Measurements from ENCODE around the gene HGS.
A peak's percentile ranks its signal among the peaks of the same experiment; 100 is the strongest.
"Not testable (repeated sequence)": the region's sequence is repeated elsewhere in the genome, so short reads cannot be mapped to it uniquely, and the experiment has no call there.

The HGS gene

GRCh38 chr17:81675515-81676221, 8.1 kb upstream of the HGS start:
- H3K9ac ChIP-seq (ENCODE audit: low read length); H3K27me3 ChIP-seq (replicated peaks; ENCODE audit: control insufficient read depth, insufficient read depth, low read length); H3K9me3 ChIP-seq (ENCODE audit: control insufficient read depth, low read length); H3K4me1 ChIP-seq (ENCODE audit: control insufficient read depth, insufficient read depth, low read length); H3K4me3 ChIP-seq (ENCODE audit: low read length): not testable (repeated sequence)
- H3K36me3 ChIP-seq (ENCODE audit: control insufficient read depth, insufficient read depth, low read length, severe bottlenecking), result peaks cover 35% of the 10 kb centered on the region
- peak; percentile 38 for DNase-seq (ENCODE audit: low read depth)

GRCh38 chr17:81676906-81677305, 6.9 kb upstream of the HGS start:
- no peaks in the 10 kb centered on the region for H3K9me3 ChIP-seq (ENCODE audit: control insufficient read depth, low read length)
- no peaks in the 10 kb centered on the region for H3K27me3 ChIP-seq (replicated peaks; ENCODE audit: control insufficient read depth, insufficient read depth, low read length)
- peaks cover 12% of the 10 kb centered on the region for H3K4me1 ChIP-seq (ENCODE audit: control insufficient read depth, insufficient read depth, low read length)
- no peak for DNase-seq (ENCODE audit: low read depth)
- H3K36me3 ChIP-seq (ENCODE audit: control insufficient read depth, insufficient read depth, low read length, severe bottlenecking), result peaks cover 24% of the 10 kb centered on the region
- H3K4me3 ChIP-seq (ENCODE audit: low read length), result no peak overlapping the region
- H3K9ac ChIP-seq (ENCODE audit: low read length), result no peak overlapping the region

GRCh38 chr17:81680150-81680549, 3.7 kb upstream of the HGS start:
- no peak for DNase-seq (ENCODE audit: low read depth)
- Histone ChIP-seq H3K36me3 (ENCODE audit: control insufficient read depth, insufficient read depth, low read length, severe bottlenecking) (no peaks in the 10 kb centered on the region), H3K9me3 (ENCODE audit: control insufficient read depth, low read length) (no peaks in the 10 kb centered on the region), H3K9ac (ENCODE audit: low read length) (peak overlapping the region; percentile 36), H3K4me3 (ENCODE audit: low read length) (no peak overlapping the region), H3K4me1 (ENCODE audit: control insufficient read depth, insufficient read depth, low read length) (peaks cover 31% of the 10 kb centered on the region), H3K27me3 (replicated peaks; ENCODE audit: control insufficient read depth, insufficient read depth, low read length) (no peaks in the 10 kb centered on the region)

- DNase-seq (ENCODE audit: low read depth), result no peak
- no peaks in the 10 kb centered on the region for H3K27me3 ChIP-seq (replicated peaks; ENCODE audit: control insufficient read depth, insufficient read depth, low read length)
Observed at GRCh38 chr17:81681672-81682071, 2.1 kb upstream of the HGS start.

GRCh38 chr17:81682565-81683207, 1.1 kb upstream of the HGS start:
- Histone ChIP-seq H3K4me1 (ENCODE audit: control insufficient read depth, insufficient read depth, low read length) (peaks cover 27% of the 10 kb centered on the region), H3K4me3 (ENCODE audit: low read length) (peak overlapping the region; percentile 89), H3K9me3 (ENCODE audit: control insufficient read depth, low read length) (no peaks in the 10 kb centered on the region), H3K36me3 (ENCODE audit: control insufficient read depth, insufficient read depth, low read length, severe bottlenecking) (peaks cover 20% of the 10 kb centered on the region), H3K9ac (ENCODE audit: low read length) (peak overlapping the region; percentile 96), H3K27me3 (replicated peaks; ENCODE audit: control insufficient read depth, insufficient read depth, low read length) (no peaks in the 10 kb centered on the region)
- peak; percentile 51 for DNase-seq (ENCODE audit: low read depth)

More at GRCh38 chr17:81681672-81682071, 2.1 kb upstream of the HGS start:
- peaks cover 33% of the 10 kb centered on the region for H3K4me1 ChIP-seq (ENCODE audit: control insufficient read depth, insufficient read depth, low read length)
- no peak overlapping the region for H3K4me3 ChIP-seq (ENCODE audit: low read length)
- no peaks in the 10 kb centered on the region for H3K9me3 ChIP-seq (ENCODE audit: control insufficient read depth, low read length)
- peaks cover 10% of the 10 kb centered on the region for H3K36me3 ChIP-seq (ENCODE audit: control insufficient read depth, insufficient read depth, low read length, severe bottlenecking)
- H3K9ac ChIP-seq (ENCODE audit: low read length), result no peak overlapping the region

GRCh38 chr17:81683208-81683583, 615 bp upstream of the HGS start:
- Histone ChIP-seq H3K4me3 (ENCODE audit: low read length) (peak overlapping the region; percentile 89), H3K9me3 (ENCODE audit: control insufficient read depth, low read length) (no peaks in the 10 kb centered on the region), H3K27me3 (replicated peaks; ENCODE audit: control insufficient read depth, insufficient read depth, low read length) (no peaks in the 10 kb centered on the region), H3K9ac (ENCODE audit: low read length) (peak overlapping the region; percentile 96), H3K36me3 (ENCODE audit: control insufficient read depth, insufficient read depth, low read length, severe bottlenecking) (peaks cover 26% of the 10 kb centered on the region), H3K4me1 (ENCODE audit: control insufficient read depth, insufficient read depth, low read length) (peaks cover 27% of the 10 kb centered on the region)
- DNase-seq (ENCODE audit: low read depth), result no peak

- Histone ChIP-seq H3K9ac (ENCODE audit: low read length) (peak overlapping the region; percentile 90), H3K27me3 (replicated peaks; ENCODE audit: control insufficient read depth, insufficient read depth, low read length) (no peaks in the 10 kb centered on the region), H3K4me1 (ENCODE audit: control insufficient read depth, insufficient read depth, low read length) (peaks cover 27% of the 10 kb centered on the region), H3K9me3 (ENCODE audit: control insufficient read depth, low read length) (no peaks in the 10 kb centered on the region), H3K4me3 (ENCODE audit: low read length) (peak overlapping the region; percentile 89), H3K36me3 (ENCODE audit: control insufficient read depth, insufficient read depth, low read length, severe bottlenecking) (peaks cover 38% of the 10 kb centered on the region)
- DNase-seq (ENCODE audit: low read depth), result peak; percentile 87
Observed at GRCh38 chr17:81684442-81684911, 666 bp downstream of the HGS start.

GRCh38 chr17:81685108-81685507, 1.3 kb downstream of the HGS start:
- Histone ChIP-seq H3K9ac (ENCODE audit: low read length) (peak overlapping the region; percentile 90), H3K27me3 (replicated peaks; ENCODE audit: control insufficient read depth, insufficient read depth, low read length) (no peaks in the 10 kb centered on the region), H3K4me3 (ENCODE audit: low read length) (peak overlapping the region; percentile 89), H3K36me3 (ENCODE audit: control insufficient read depth, insufficient read depth, low read length, severe bottlenecking) (peaks cover 45% of the 10 kb centered on the region), H3K9me3 (ENCODE audit: control insufficient read depth, low read length) (no peaks in the 10 kb centered on the region), H3K4me1 (ENCODE audit: control insufficient read depth, insufficient read depth, low read length) (peaks cover 27% of the 10 kb centered on the region)
- peak; percentile 64 for DNase-seq (ENCODE audit: low read depth)

- Histone ChIP-seq H3K9ac (ENCODE audit: low read length) (no peak overlapping the region), H3K4me1 (ENCODE audit: control insufficient read depth, insufficient read depth, low read length) (peaks cover 27% of the 10 kb centered on the region), H3K36me3 (ENCODE audit: control insufficient read depth, insufficient read depth, low read length, severe bottlenecking) (peaks cover 60% of the 10 kb centered on the region)
Observed at GRCh38 chr17:81686614-81687013, 2.8 kb downstream of the HGS start.

GRCh38 chr17:81687770-81688541, 4.1 kb downstream of the HGS start:
- Histone ChIP-seq H3K4me3 (ENCODE audit: low read length) (no peak overlapping the region), H3K36me3 (ENCODE audit: control insufficient read depth, insufficient read depth, low read length, severe bottlenecking) (peaks cover 71% of the 10 kb centered on the region), H3K9me3 (ENCODE audit: control insufficient read depth, low read length) (no peaks in the 10 kb centered on the region), H3K4me1 (ENCODE audit: control insufficient read depth, insufficient read depth, low read length) (peaks cover 14% of the 10 kb centered on the region), H3K9ac (ENCODE audit: low read length) (no peak overlapping the region), H3K27me3 (replicated peaks; ENCODE audit: control insufficient read depth, insufficient read depth, low read length) (no peaks in the 10 kb centered on the region)
- DNase-seq (ENCODE audit: low read depth), result no peak

More at GRCh38 chr17:81686614-81687013, 2.8 kb downstream of the HGS start:
- no peak overlapping the region for H3K4me3 ChIP-seq (ENCODE audit: low read length)
- DNase-seq (ENCODE audit: low read depth), result no peak
- H3K27me3 ChIP-seq (replicated peaks; ENCODE audit: control insufficient read depth, insufficient read depth, low read length), result no peaks in the 10 kb centered on the region
- no peaks in the 10 kb centered on the region for H3K9me3 ChIP-seq (ENCODE audit: control insufficient read depth, low read length)

- no peak for DNase-seq (ENCODE audit: low read depth)
- Histone ChIP-seq H3K36me3 (ENCODE audit: control insufficient read depth, insufficient read depth, low read length, severe bottlenecking) (peaks cover 77% of the 10 kb centered on the region), H3K4me3 (ENCODE audit: low read length) (no peak overlapping the region), H3K9me3 (ENCODE audit: control insufficient read depth, low read length) (no peaks in the 10 kb centered on the region), H3K4me1 (ENCODE audit: control insufficient read depth, insufficient read depth, low read length) (peaks cover 13% of the 10 kb centered on the region), H3K27me3 (replicated peaks; ENCODE audit: control insufficient read depth, insufficient read depth, low read length) (no peaks in the 10 kb centered on the region), H3K9ac (ENCODE audit: low read length) (no peak overlapping the region)
Observed at GRCh38 chr17:81688616-81689015, 4.8 kb downstream of the HGS start.
